Measurements from ENCODE around the gene SLC27A1. TPM values are rescaled to one million over a fixed set of nuclear protein-coding genes. Genes with fewer than 3 reads are reported as not detected.
A peak's percentile ranks its signal among the peaks of the same experiment; 100 is the strongest.
"Not testable (repeated sequence)": the region's sequence is repeated elsewhere in the genome, so short reads cannot be mapped to it uniquely, and the experiment has no call there.

The SLC27A1 gene
- total RNA-seq, 1 experiment from 2014 or later: 12.2 TPM

- DNase-seq (ENCODE audit: low read depth): no peak
Measured at GRCh38 chr19:17456127-17456526, 14.2 kb upstream of the SLC27A1 start.

- no peak for DNase-seq (ENCODE audit: low read depth)
Measured at GRCh38 chr19:17457616-17458015, 12.7 kb upstream of the SLC27A1 start.

- no peak for DNase-seq (ENCODE audit: low read depth)
Measured at GRCh38 chr19:17458970-17459369, 11.4 kb upstream of the SLC27A1 start.

GRCh38 chr19:17460372-17461230 lies 9.7 kb upstream of the SLC27A1 start, which contains the start of gene NXNL1:
NXNL1 (minus strand) TSS chr19:17460926; CDS start chr19:17460869, 57 bp downstream.
- no peak for DNase-seq (ENCODE audit: low read depth)

- no peak for DNase-seq (ENCODE audit: low read depth)
Measured at GRCh38 chr19:17466487-17466850, 3.9 kb upstream of the SLC27A1 start.

GRCh38 chr19:17467471-17468301 lies 2.6 kb upstream of the SLC27A1 start:
- DNase-seq (ENCODE audit: low read depth): no peak

GRCh38 chr19:17468302-17469091 lies 1.8 kb upstream of the SLC27A1 start:
- DNase-seq (ENCODE audit: low read depth): no peak

- DNase-seq (ENCODE audit: low read depth): no peak
Measured at GRCh38 chr19:17469092-17469480, 1.2 kb upstream of the SLC27A1 start.

- peak; percentile 95 for DNase-seq (ENCODE audit: low read depth)
Measured at GRCh38 chr19:17469481-17470067, 750 bp upstream of the SLC27A1 start.

- DNase-seq (ENCODE audit: low read depth): no peak
Measured at GRCh38 chr19:17471410-17472125, 1.2 kb downstream of the SLC27A1 start.

- DNase-seq (ENCODE audit: low read depth): peak; percentile 85
Measured at GRCh38 chr19:17473041-17473440, 2.7 kb downstream of the SLC27A1 start.

GRCh38 chr19:17475011-17475540 lies 4.8 kb downstream of the SLC27A1 start:
- DNase-seq (ENCODE audit: low read depth): not testable (repeated sequence)

GRCh38 chr19:17475541-17476115 lies 5.3 kb downstream of the SLC27A1 start:
- peak; percentile 88 for DNase-seq (ENCODE audit: low read depth)

GRCh38 chr19:17479325-17479791 lies 9.0 kb downstream of the SLC27A1 start:
- DNase-seq (ENCODE audit: low read depth): peak; percentile 73

GRCh38 chr19:17481986-17482385 lies 11.7 kb downstream of the SLC27A1 start:
- DNase-seq (ENCODE audit: low read depth): no peak

- DNase-seq (ENCODE audit: low read depth): no peak
Measured at GRCh38 chr19:17482877-17483604, 12.7 kb downstream of the SLC27A1 start.

- DNase-seq (ENCODE audit: low read depth): no peak
Measured at GRCh38 chr19:17483605-17484002, 13.3 kb downstream of the SLC27A1 start.

- no peak for DNase-seq (ENCODE audit: low read depth)
Measured at GRCh38 chr19:17484520-17485185, 14.3 kb downstream of the SLC27A1 start.
